ENCODE data around the gene ADAMTS13. TPM values are rescaled to one million over a fixed set of nuclear protein-coding genes. Genes with fewer than 3 reads are reported as not detected.
"Not testable (repeated sequence)": the region's sequence is repeated elsewhere in the genome, so short reads cannot be mapped to it uniquely, and the experiment has no call there.

ADAMTS13 gene
- 1.1 and 2.0 TPM in 2 replicates for total RNA-seq (2014; rRNA removed; shearing (Covaris generic); ENCODE audit: low replicate concordance)

- H3K4me3 ChIP-seq = no peak within 1 kb of the TSS
Measured at GRCh38 chr9:133421615-133422542, at the start of gene ADAMTS13. Gene ADAMTS13, plus strand, starts transcription at chr9:133422367. Its CDS starts 77 bp downstream, at chr9:133422444.

GRCh38 chr9:133374612-133375115 is 47.5 kb upstream of the ADAMTS13 start:
- H3K9me3 ChIP-seq = no peaks in the 10 kb centered on the region
- H3K27me3 ChIP-seq = no peaks in the 10 kb centered on the region
- H3K36me3 ChIP-seq = peaks cover 38% of the 10 kb centered on the region
- H3K4me3 ChIP-seq = peak overlapping the region; percentile 95
- DNase-seq = no peak

More at GRCh38 chr9:133421615-133422542, at the start of gene ADAMTS13:
- no peaks in the 10 kb centered on the region for H3K36me3 ChIP-seq
- no peaks in the 10 kb centered on the region for H3K9me3 ChIP-seq
- DNase-seq = no peak
- H3K27me3 ChIP-seq = no peaks in the 10 kb centered on the region

- Histone ChIP-seq H3K9me3 (no peaks in the 10 kb centered on the region), H3K4me3 (peak overlapping the region; percentile 95), H3K36me3 (peaks cover 35% of the 10 kb centered on the region), H3K27me3 (no peaks in the 10 kb centered on the region)
- no peak for DNase-seq
Measured at GRCh38 chr9:133375116-133375723, 46.9 kb upstream of the ADAMTS13 start.

- peaks cover 28% of the 10 kb centered on the region for H3K36me3 ChIP-seq
- peak within 1 kb of the TSS; percentile 95 for H3K4me3 ChIP-seq
- no peaks in the 10 kb centered on the region for H3K27me3 ChIP-seq
- H3K9me3 ChIP-seq = no peaks in the 10 kb centered on the region
- peak; percentile 94 for DNase-seq
Measured at GRCh38 chr9:133375724-133376654, 46.2 kb upstream of the ADAMTS13 start, which contains the start of the genes STKLD1 and SURF4. Gene STKLD1, plus strand, starts transcription at chr9:133376366. Its CDS starts 108 bp downstream, at chr9:133376474. Gene SURF4, minus strand, starts transcription at chr9:133376060. Its CDS starts 91 bp downstream, at chr9:133375969.

GRCh38 chr9:133377280-133377679 is 44.9 kb upstream of the ADAMTS13 start:
- H3K9me3 ChIP-seq, H3K27me3 ChIP-seq, H3K4me3 ChIP-seq, DNase-seq: not testable (repeated sequence)
- peaks cover 16% of the 10 kb centered on the region for H3K36me3 ChIP-seq

- peaks cover 11% of the 10 kb centered on the region for H3K36me3 ChIP-seq
- no peak overlapping the region for H3K4me3 ChIP-seq
- H3K9me3 ChIP-seq = no peaks in the 10 kb centered on the region
- H3K27me3 ChIP-seq = no peaks in the 10 kb centered on the region
- peak; percentile 38 for DNase-seq
Measured at GRCh38 chr9:133377721-133378216, 44.4 kb upstream of the ADAMTS13 start.

- Histone ChIP-seq H3K4me3 (no peak overlapping the region), H3K27me3 (no peaks in the 10 kb centered on the region), H3K9me3 (no peaks in the 10 kb centered on the region), H3K36me3 (peaks cover 3% of the 10 kb centered on the region)
- no peak for DNase-seq
Measured at GRCh38 chr9:133378408-133378962, 43.7 kb upstream of the ADAMTS13 start.

- Histone ChIP-seq H3K9me3 (no peaks in the 10 kb centered on the region), H3K4me3 (no peak overlapping the region), H3K27me3 (no peaks in the 10 kb centered on the region), H3K36me3 (no peaks in the 10 kb centered on the region)
- DNase-seq = no peak
Measured at GRCh38 chr9:133379153-133380086, 42.7 kb upstream of the ADAMTS13 start.

GRCh38 chr9:133380734-133381133 is 41.4 kb upstream of the ADAMTS13 start:
- H3K36me3 ChIP-seq = no peaks in the 10 kb centered on the region
- no peak for DNase-seq
- no peaks in the 10 kb centered on the region for H3K27me3 ChIP-seq
- no peak overlapping the region for H3K4me3 ChIP-seq
- no peaks in the 10 kb centered on the region for H3K9me3 ChIP-seq

- no peaks in the 10 kb centered on the region for H3K9me3 ChIP-seq
- no peak for DNase-seq
- H3K27me3 ChIP-seq = no peaks in the 10 kb centered on the region
- H3K4me3 ChIP-seq = no peak overlapping the region
- H3K36me3 ChIP-seq = no peaks in the 10 kb centered on the region
Measured at GRCh38 chr9:133382507-133383141, 39.5 kb upstream of the ADAMTS13 start.

GRCh38 chr9:133383438-133383837 is 38.7 kb upstream of the ADAMTS13 start:
- Histone ChIP-seq H3K9me3 (no peaks in the 10 kb centered on the region), H3K36me3 (no peaks in the 10 kb centered on the region), H3K4me3 (no peak overlapping the region), H3K27me3 (no peaks in the 10 kb centered on the region)
- DNase-seq = no peak

GRCh38 chr9:133384736-133385321 is 37.3 kb upstream of the ADAMTS13 start:
- DNase-seq = no peak
- H3K27me3 ChIP-seq = no peaks in the 10 kb centered on the region
- H3K4me3 ChIP-seq = no peak overlapping the region
- no peaks in the 10 kb centered on the region for H3K36me3 ChIP-seq
- no peaks in the 10 kb centered on the region for H3K9me3 ChIP-seq

- no peaks in the 10 kb centered on the region for H3K36me3 ChIP-seq
- H3K9me3 ChIP-seq = no peaks in the 10 kb centered on the region
- H3K27me3 ChIP-seq = no peaks in the 10 kb centered on the region
- no peak overlapping the region for H3K4me3 ChIP-seq
- DNase-seq = no peak
Measured at GRCh38 chr9:133385452-133385851, 36.7 kb upstream of the ADAMTS13 start.

GRCh38 chr9:133386338-133386737 is 35.8 kb upstream of the ADAMTS13 start:
- no peaks in the 10 kb centered on the region for H3K36me3 ChIP-seq
- no peak for DNase-seq

More at GRCh38 chr9:133386338-133386737, 35.8 kb upstream of the ADAMTS13 start:
- H3K27me3 ChIP-seq = no peaks in the 10 kb centered on the region
- H3K4me3 ChIP-seq = no peak overlapping the region
- no peaks in the 10 kb centered on the region for H3K9me3 ChIP-seq

Data from MG63 (cell line).